SU-DHL-6 (cell line): ENCODE measurements around the gene AVEN.

ENCODE experiments used
- EZH2phosphoT487 ChIP-seq: fragments of 200-600 bp; sonication (generic), shearing (Covaris generic); conservative IDR thresholded peaks from 2 replicates; pipeline ENCODE4 v1.6.1; 2018; ENCODE audit warnings: mild to moderate bottlenecking, antibody characterized with exemption, low read length, moderate library complexity, mixed read lengths
- TF ChIP-seq, protein P1 (sequence below): fragments of 200-600 bp; sonication (generic); IDR thresholded peaks from one replicate; pipeline ENCODE4 v1.5.1; 2017; ENCODE audit warnings: antibody characterized with exemption, mild to moderate bottlenecking, low read length, moderate library complexity; ENCODE audit not compliant: insufficient read depth, poor library complexity, severe bottlenecking

DNA sequence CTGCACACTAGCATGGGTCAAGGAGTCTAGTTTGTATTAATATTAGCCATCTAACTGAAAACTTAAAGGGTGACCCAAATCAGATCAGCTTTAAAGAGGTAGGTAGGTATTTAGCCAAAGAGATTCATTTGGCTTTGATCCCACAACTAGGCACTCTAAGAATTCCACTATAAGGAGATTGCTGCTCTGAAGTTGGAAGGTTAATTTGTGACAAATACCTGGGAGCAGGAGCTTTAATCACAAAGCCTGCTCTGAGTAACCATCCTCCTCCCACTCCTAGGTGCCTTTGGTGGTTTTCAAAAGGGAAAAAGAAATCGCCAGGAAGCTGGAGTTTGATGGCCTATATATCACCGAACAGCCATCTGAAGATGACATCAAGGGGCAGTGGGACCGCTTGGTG is 191.0 kb downstream of the AVEN start:
- TF ChIP-seq, protein P1, sequence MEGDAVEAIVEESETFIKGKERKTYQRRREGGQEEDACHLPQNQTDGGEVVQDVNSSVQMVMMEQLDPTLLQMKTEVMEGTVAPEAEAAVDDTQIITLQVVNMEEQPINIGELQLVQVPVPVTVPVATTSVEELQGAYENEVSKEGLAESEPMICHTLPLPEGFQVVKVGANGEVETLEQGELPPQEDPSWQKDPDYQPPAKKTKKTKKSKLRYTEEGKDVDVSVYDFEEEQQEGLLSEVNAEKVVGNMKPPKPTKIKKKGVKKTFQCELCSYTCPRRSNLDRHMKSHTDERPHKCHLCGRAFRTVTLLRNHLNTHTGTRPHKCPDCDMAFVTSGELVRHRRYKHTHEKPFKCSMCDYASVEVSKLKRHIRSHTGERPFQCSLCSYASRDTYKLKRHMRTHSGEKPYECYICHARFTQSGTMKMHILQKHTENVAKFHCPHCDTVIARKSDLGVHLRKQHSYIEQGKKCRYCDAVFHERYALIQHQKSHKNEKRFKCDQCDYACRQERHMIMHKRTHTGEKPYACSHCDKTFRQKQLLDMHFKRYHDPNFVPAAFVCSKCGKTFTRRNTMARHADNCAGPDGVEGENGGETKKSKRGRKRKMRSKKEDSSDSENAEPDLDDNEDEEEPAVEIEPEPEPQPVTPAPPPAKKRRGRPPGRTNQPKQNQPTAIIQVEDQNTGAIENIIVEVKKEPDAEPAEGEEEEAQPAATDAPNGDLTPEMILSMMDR = no peak
- no peak for TF ChIP-seq EZH2phosphoT487
